ENCODE data around the gene ANKRD42. TPM values are rescaled to one million over a fixed set of nuclear protein-coding genes. Genes with fewer than 3 reads are reported as not detected.

ANKRD42 gene
- total and polyA plus RNA-seq, 9 of the 15 experiments (the other 6 are each of a cell fraction or from before 2014, with no cell fraction given), result 2.8 to 9.1 (median 6.1) TPM

- TF ChIP-seq ZNF75A (CRISPR knock-in tag; IDR thresholded peaks at IDR 0.05) (no peak), ZNF507 (tag; conservative IDR thresholded peaks at IDR 0.05) (no peak), RNF219 (CRISPR knock-in tag; IDR thresholded peaks at IDR 0.05) (no peak), ZNF140 (CRISPR knock-in tag; IDR thresholded peaks at IDR 0.05) (no peak), EZH2 (IDR thresholded peaks at IDR 0.05; ENCODE audit: borderline replicate concordance, low read depth, low read length) (no peak), ZNF695 (CRISPR knock-in tag; IDR thresholded peaks at IDR 0.05) (no peak), PCBP2 (IDR thresholded peaks at IDR 0.05; ENCODE audit: low read depth, low read length, poor library complexity, severe bottlenecking) (no peak), SP1 (CRISPR knock-in tag; IDR thresholded peaks at IDR 0.05) (no peak), KLF10 (CRISPR knock-in tag; IDR thresholded peaks at IDR 0.05) (no peak), DEAF1 (CRISPR knock-in tag; IDR thresholded peaks at IDR 0.05) (0 out of 2 replicates have a peak, but pooled peaks have one; percentile 22), POLR2B (IDR thresholded peaks at IDR 0.05; ENCODE audit: low read depth, partially characterized antibody) (peak; percentile 62), TRIM25 (IDR thresholded peaks at IDR 0.05; ENCODE audit: borderline replicate concordance) (no peak), ZNF277 (CRISPR knock-in tag; IDR thresholded peaks at IDR 0.05; ENCODE audit: borderline replicate concordance) (no peak), MLLT1 (IDR thresholded peaks at IDR 0.05) (no peak), ETV5 (CRISPR knock-in tag; IDR thresholded peaks at IDR 0.05; ENCODE audit: low read depth) (no peak), SOX6 (IDR thresholded peaks at IDR 0.05) (0 out of 2 replicates have a peak, but pooled peaks have one; percentile 32), CHD2 (IDR thresholded peaks at IDR 0.05; ENCODE audit: low read depth, low read length) (peak; percentile 54), TFAP4 (CRISPR knock-in tag; IDR thresholded peaks at IDR 0.05; ENCODE audit: borderline replicate concordance) (peak; percentile 78)
Observed at GRCh38 chr11:83156144-83156995, 37.1 kb upstream of the ANKRD42 start (continued).
